Osteoblast (primary cell): ENCODE measurements around the gene SIK2. TPM values are rescaled to one million over a fixed set of nuclear protein-coding genes. Genes with fewer than 3 reads are reported as not detected.

ENCODE experiments used
- DNase-seq: peaks from one replicate; pipeline ENCODE4 v3.0.0; 2011; ENCODE audit warnings: low spot score, mixed read lengths; ENCODE audit not compliant: insufficient read length; ENCODE audit errors: missing footprints
- H2AFZ ChIP-seq: 2 replicates; pipeline ENCODE4 v1.6.0; 2011; ENCODE audit warnings: mild to moderate bottlenecking, low read length
- H3K27ac ChIP-seq: 2 replicates; pipeline ENCODE4 v1.5.1; 2011; ENCODE audit warnings: mild to moderate bottlenecking, low read depth, low read length, moderate library complexity
- H3K27me3 ChIP-seq: 2 replicates; pipeline ENCODE4 v1.6.0; 2012; ENCODE audit warnings: mild to moderate bottlenecking, control low read depth, inconsistent platforms, low read length, moderate library complexity; ENCODE audit not compliant: insufficient read depth
- H3K36me3 ChIP-seq: 2 replicates; pipeline ENCODE4 v1.5.1; 2011; ENCODE audit warnings: mild to moderate bottlenecking, low read length, control low read depth, moderate library complexity; ENCODE audit not compliant: insufficient read depth
- H3K4me1 ChIP-seq: 2 replicates; pipeline ENCODE4 v1.5.1; 2011; ENCODE audit warnings: mild to moderate bottlenecking, low read length, control low read depth, moderate library complexity; ENCODE audit not compliant: insufficient read depth
- H3K4me2 ChIP-seq: 2 replicates; pipeline ENCODE4 v1.6.0; 2011; ENCODE audit warnings: mild to moderate bottlenecking, low read length; ENCODE audit not compliant: insufficient read depth
- H3K4me3 ChIP-seq: fragments of 200-600 bp; sonication (generic); 3 replicates; pipeline ENCODE4 v1.5.1; 2012; ENCODE audit warnings: mild to moderate bottlenecking, low read length, inconsistent platforms; ENCODE audit not compliant: insufficient read depth
- H3K79me2 ChIP-seq: 2 replicates; pipeline ENCODE4 v1.6.0; 2012; ENCODE audit warnings: mild to moderate bottlenecking, low read length, control low read depth, inconsistent platforms; ENCODE audit not compliant: insufficient read depth
- H3K9me3 ChIP-seq: 2 replicates; pipeline ENCODE4 v1.5.1; 2011; ENCODE audit warnings: low read depth, low read length, control low read depth
- H4K20me1 ChIP-seq: 2 replicates; pipeline ENCODE4 v1.6.0; 2012; ENCODE audit warnings: mild to moderate bottlenecking, low read length, control low read depth; ENCODE audit not compliant: insufficient read depth
- total RNA-seq: library from RNA; depleted of rRNA; stranded (reverse); fragments of >200 nt; gene quantifications from 2 replicates; pipeline ENCODE4 v1.2.3, GENCODE V29; 2012
- TF ChIP-seq, protein P1 (sequence below): IDR thresholded peaks from 2 replicates; pipeline ENCODE4 v1.5.1; 2011; ENCODE audit warnings: mild to moderate bottlenecking, low read depth, low read length, moderate library complexity; ENCODE audit errors: extremely low read depth

Gene SIK2
- total RNA-seq, 1 donor, result 17.7 TPM

DNA sequence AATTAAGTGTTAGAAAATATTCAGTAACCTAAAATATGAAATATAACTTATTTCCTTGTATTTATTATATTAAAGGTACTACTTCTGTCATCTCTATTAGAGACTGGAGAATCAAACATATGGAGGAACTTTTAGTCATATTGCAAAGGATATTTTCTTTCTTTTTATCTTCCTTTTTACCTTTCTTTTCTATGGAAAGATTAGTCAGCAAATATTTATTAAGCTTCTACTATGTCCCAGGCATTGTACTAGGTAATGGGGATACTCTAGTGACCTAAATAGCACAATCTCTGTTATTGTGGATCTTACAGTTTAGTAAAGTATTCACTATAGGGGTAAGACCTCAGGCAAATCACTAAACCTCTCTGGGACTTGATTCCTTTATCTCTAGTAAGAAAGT, 18.3 kb downstream of the SIK2 start:
- H3K4me2 ChIP-seq, result no peak overlapping the region
- DNase-seq, result no peak
- H3K4me1 ChIP-seq, result peaks cover 6% of the 10 kb centered on the region
- H3K27ac ChIP-seq, result no peak overlapping the region
- TF ChIP-seq, protein P1, sequence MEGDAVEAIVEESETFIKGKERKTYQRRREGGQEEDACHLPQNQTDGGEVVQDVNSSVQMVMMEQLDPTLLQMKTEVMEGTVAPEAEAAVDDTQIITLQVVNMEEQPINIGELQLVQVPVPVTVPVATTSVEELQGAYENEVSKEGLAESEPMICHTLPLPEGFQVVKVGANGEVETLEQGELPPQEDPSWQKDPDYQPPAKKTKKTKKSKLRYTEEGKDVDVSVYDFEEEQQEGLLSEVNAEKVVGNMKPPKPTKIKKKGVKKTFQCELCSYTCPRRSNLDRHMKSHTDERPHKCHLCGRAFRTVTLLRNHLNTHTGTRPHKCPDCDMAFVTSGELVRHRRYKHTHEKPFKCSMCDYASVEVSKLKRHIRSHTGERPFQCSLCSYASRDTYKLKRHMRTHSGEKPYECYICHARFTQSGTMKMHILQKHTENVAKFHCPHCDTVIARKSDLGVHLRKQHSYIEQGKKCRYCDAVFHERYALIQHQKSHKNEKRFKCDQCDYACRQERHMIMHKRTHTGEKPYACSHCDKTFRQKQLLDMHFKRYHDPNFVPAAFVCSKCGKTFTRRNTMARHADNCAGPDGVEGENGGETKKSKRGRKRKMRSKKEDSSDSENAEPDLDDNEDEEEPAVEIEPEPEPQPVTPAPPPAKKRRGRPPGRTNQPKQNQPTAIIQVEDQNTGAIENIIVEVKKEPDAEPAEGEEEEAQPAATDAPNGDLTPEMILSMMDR, result no peak
- peaks cover 34% of the 10 kb centered on the region for H3K36me3 ChIP-seq
- no peaks in the 10 kb centered on the region for H3K79me2 ChIP-seq
- no peaks in the 10 kb centered on the region for H3K9me3 ChIP-seq
- no peaks in the 10 kb centered on the region for H3K27me3 ChIP-seq
- H3K4me3 ChIP-seq, result no peak overlapping the region
- no peaks in the 10 kb centered on the region for H4K20me1 ChIP-seq
- H2AFZ ChIP-seq, result no peak overlapping the region

DNA sequence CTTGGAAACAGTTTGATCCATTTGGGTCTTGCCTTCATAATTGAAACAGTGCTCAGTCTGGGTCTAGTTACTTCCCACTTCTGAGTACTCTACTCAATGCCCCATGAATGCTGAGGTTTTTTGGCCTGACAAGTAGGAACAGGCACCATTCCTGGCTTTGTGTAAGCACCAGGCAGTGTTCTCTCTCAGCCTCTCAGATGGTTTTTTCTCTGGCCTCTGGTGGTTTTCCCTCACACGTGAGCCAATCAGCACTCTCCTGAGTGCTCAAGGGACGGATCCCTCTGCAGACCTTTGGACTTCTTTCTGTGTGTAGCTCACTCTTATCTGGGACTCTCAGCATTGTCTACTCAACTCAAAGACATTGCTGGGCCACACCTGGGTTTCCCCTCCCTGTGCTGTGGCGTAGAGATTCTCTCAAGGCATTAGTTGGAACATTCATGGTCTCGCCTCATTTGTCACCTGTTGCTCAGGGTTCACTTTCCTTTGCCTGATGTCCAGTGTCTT, 21.3 kb downstream of the SIK2 start:
- no peak overlapping the region for H3K4me3 ChIP-seq
- peaks cover 16% of the 10 kb centered on the region for H3K36me3 ChIP-seq
- TF ChIP-seq, protein P1, result no peak
- no peak overlapping the region for H2AFZ ChIP-seq
- H3K4me2 ChIP-seq, result no peak overlapping the region
- no peak overlapping the region for H3K27ac ChIP-seq
- no peaks in the 10 kb centered on the region for H3K9me3 ChIP-seq
- DNase-seq, result no peak
- H3K79me2 ChIP-seq, result no peaks in the 10 kb centered on the region
- H4K20me1 ChIP-seq, result no peaks in the 10 kb centered on the region
- H3K27me3 ChIP-seq, result no peaks in the 10 kb centered on the region
- peaks cover 6% of the 10 kb centered on the region for H3K4me1 ChIP-seq

DNA sequence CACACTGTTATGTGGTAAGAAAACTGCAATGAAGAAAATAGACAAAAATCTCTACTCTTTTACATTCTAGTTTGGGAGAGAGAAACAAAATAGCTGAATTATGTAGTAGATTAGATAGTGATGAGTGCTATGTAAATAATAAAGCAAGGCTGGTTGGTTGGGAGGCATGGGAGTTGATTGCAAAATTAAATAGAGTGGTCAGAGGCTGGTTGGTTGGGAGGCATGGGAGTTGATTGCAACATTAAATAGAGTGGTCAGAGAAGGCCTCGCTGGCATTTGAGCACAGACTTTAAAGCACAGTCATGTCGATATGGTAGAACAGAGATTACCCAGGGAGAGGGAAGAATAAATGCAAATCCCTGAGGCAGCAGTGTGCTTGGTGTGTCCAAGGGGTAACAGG, 22.4 kb downstream of the SIK2 start:
- Histone ChIP-seq H2AFZ (no peak overlapping the region), H3K27ac (no peak overlapping the region), H3K79me2 (no peaks in the 10 kb centered on the region), H3K27me3 (no peaks in the 10 kb centered on the region), H3K4me1 (peaks cover 6% of the 10 kb centered on the region), H4K20me1 (no peaks in the 10 kb centered on the region), H3K4me2 (no peak overlapping the region), H3K36me3 (peaks cover 10% of the 10 kb centered on the region), H3K4me3 (no peak overlapping the region), H3K9me3 (no peaks in the 10 kb centered on the region)
- TF ChIP-seq, protein P1, result no peak
- DNase-seq, result no peak

DNA sequence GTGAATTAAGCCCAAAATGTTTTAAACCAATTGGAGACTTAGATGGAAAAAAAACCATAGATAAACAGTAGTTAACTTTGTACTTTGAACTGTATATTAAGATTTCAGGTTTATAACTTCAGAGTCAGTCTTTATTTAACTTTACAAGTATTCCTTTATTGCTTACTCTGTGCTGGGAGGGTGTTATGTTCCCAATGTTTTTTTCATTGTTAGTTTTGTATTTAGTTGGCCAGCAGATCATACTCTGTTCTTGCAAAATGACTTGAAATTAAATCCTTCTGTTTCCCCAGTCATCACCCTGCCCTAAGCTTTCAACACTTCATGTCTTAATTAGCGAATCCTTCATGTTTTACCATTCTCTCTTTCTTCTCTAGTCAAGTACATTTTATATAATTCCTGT, 25.3 kb downstream of the SIK2 start:
- no peak overlapping the region for H2AFZ ChIP-seq
- no peaks in the 10 kb centered on the region for H3K36me3 ChIP-seq
- H3K27ac ChIP-seq, result no peak overlapping the region
- no peaks in the 10 kb centered on the region for H3K79me2 ChIP-seq
- H3K27me3 ChIP-seq, result no peaks in the 10 kb centered on the region
- TF ChIP-seq, protein P1, result no peak
- peaks cover 19% of the 10 kb centered on the region for H3K4me1 ChIP-seq
- DNase-seq, result no peak
- no peak overlapping the region for H3K4me3 ChIP-seq
- no peaks in the 10 kb centered on the region for H4K20me1 ChIP-seq
- no peaks in the 10 kb centered on the region for H3K9me3 ChIP-seq
- no peak overlapping the region for H3K4me2 ChIP-seq
